NCI-H1694 (cell line): ENCODE results near the gene ABCA7.
A peak's percentile ranks its signal among the peaks of the same experiment; 100 is the strongest.
"Not testable (repeated sequence)": the region's sequence is repeated elsewhere in the genome, so short reads cannot be mapped to it uniquely, and the experiment has no call there.

ENCODE experiments used
- DNase-seq: peaks from one replicate; lab custom pipeline; 2025; lab: John Stamatoyannopoulos, UW

ABCA7 gene

DNA sequence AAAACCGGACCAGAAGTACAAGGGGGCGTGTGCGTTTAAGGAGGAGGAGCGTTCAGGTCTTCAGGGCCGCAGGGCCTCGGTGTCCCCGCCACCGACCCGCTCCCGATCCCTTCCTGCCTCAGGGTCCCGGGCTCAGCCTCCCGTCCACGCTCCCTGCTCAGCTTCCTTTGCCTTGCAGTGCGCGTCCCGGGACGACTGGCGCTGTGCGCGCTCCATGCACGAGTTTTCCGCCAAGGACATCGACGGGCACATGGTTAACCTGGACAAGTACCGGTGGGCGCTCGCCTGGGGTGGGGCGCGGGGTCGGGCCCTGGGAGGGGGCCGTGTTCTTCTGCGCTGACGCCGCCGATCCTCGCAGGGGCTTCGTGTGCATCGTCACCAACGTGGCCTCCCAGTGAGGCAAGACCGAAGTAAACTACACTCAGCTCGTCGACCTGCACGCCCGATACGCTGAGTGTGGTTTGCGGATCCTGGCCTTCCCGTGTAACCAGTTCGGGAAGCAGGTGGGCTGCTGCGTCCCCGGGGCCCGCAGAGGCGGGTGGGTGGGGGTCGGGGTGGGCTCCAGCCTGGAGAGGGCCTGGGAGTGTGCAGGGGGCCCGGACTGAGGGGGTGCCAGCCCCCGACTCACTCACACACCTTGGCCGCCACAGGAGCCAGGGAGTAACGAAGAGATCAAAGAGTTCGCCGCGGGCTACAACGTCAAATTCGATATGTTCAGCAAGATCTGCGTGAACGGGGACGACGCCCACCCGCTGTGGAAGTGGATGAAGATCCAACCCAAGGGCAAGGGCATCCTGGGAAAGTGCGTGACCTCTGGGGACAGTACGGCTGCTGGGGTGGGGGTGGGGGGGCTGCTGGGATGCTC is 65.3 kb downstream of the ABCA7 start:
- no peak for DNase-seq

DNA sequence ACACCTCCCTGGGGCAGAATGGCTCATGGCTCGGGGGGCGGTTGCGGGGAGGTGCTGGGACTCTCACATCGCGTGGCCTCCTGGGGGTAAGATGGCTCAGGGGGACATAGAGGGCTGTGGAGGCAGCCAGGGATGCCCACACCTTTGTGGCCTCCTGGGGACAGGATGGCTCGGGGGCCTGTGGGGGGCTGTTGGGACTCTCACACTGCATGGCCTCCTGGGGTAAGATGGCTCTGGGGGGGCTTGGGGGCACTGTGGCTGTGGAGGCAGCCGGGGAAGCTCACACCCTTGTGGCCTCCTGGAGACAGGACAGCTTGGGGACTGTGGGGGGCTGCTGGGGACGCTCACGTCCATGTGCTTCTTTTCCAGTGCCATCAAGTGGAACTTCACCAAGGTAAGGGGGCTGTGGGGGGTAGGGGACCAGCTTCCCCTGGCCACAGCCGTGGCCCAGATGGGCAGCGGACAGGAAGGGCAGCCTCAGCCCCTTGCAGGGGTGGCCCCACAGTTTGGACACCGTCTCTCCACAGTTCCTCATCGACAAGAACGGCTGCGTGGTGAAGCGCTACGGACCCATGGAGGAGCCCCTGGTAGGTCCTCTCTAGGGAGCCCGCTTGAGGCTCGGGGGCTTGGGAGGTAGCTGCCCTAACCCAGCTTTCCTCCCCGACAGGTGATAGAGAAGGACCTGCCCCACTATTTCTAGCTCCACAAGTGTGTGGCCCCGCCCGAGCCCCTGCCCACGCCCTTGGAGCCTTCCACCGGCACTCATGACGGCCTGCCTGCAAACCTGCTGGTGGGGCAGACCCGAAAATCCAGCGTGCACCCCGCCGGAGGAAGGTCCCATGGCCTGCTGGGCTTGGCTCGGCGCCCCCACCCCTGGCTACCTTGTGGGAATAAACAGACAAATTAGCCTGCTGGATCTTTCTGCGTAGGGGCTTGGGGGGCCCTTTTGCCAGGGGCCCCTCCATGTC is 66.2 kb downstream of the ABCA7 start:
- DNase-seq = no peak

DNA sequence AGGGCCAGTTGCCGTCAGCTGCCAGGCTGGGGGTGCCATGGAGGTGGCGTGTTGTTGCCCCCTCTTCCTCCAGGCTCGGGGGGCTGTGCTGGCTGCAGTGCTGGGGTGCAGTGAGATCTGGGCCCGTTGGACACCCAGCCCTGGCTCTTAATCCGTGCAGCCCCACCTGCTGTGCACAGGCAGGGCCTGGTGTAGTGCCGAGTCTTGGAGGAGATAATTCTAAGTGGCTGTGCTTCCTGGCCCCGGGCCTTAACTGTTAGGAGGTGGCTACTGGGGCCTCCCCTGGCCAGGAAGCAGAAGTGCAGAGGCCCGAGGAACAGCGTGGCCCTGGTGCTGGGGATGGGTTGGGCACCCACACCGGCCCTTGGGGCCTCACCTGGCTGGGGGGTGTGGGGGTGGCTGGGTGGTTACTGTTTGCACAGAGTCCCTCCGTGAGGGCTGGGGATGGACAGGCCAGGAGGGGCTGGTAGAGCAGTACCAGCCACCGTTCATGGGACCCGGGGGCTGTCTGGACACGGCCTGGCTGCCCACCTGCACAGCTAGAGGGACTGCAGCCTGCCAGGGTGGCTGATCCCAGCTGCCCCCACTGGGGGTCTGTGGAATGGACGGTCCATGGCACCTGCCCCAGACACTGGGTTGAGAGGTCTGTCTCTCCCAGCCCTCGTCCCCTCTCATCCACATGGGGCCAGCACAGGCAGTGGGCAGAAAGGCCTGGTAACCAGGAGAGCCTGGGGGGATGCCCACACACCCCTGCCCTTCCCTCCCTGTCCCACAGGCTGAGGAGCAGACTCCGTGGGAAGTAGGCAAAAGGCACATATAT is 67.1 kb downstream of the ABCA7 start:
- DNase-seq = no peak

DNA sequence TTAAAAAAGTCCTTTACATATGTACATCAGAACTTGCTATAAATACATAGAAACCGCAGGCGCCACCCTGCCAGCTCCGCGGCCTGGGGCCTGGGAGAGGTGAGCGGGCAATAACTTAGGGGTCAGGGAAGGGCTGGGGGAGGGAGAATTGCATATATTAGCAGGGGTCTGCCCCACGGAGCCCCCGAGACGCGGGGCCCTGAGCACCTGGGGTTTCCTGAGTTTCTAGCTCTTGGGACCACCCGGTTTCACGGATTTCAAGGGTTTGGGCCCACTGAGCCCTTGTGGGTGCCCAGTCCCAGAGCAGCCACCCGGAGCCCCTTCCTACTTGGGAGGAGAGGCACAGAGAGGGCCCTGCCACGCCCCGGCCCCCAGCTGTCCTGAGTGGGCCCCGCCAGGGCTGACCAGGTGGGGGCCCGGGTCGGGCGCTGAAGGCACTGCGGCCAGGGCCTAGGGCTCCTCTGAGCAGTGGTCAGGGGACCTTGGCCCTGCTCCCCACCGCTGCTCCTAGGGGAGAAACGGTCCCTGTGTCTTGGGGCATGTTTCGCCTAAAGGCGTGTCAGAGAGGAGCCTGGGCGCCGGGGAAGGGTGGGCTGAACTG is 67.9 kb downstream of the ABCA7 start:
- DNase-seq = no peak

DNA sequence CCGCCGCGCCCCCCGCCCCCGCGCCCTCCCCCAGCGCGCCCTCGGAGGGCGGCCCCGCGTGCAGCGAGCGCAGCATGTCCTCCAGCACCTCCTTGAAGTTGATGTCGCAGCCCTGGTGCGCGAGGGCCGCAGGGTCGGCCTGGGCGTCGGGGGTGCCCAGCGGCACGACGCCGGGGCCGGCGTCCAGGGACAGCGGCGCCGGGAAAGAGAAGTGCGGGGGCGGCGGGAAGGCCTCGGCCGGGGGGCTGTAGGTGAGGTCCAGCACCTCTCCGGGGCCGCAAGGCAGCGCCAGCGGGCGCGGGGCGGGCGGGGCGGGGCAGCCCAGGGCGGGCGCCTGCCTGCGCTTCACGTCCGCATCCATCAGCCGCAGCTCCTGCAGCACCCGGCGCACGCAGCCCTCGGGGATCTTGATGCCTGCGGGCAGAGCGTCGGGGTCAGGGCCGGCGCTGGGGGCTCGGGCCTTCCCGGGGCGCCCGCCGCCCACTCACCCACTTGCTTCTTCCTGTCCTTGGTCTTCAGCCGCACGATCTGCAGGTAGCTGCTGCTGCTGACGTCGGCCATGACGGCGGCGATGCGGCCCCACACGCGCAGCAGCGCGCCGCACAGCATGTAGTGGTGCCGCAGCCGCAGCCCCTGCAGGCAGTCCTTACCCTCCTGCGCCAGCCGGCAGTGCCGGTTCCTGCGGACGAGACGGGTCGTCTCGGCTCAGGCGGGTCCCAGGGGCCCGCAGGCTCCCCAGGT is 68.6 kb downstream of the ABCA7 start:
- no peak for DNase-seq

DNA sequence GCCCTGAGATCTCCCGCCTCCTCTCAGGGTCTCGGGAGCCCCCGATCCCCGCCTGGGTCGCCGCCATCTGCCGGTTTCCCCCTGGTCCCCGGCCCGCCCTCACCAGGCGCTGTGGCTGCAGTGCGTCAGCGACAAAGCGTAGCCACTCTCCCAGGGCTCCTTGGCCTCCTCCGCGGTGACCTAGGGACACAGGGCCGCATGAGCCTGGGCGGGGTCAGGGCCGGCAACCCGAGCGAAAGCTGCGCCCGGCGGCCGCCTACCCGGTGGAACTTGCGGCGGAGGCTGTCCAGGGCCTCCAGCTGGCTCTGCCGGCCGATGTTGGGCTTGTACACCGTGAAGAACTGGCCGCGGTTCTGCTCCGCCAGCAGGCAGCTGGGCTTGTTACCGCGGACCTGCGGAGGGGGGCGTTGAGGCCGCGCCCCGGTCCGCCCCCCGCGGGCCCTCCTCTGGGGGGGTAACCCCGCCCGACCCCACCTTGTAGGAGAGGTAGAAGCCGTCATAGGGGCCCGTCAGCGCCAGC is 69.2 kb downstream of the ABCA7 start:
- no peak for DNase-seq

DNA sequence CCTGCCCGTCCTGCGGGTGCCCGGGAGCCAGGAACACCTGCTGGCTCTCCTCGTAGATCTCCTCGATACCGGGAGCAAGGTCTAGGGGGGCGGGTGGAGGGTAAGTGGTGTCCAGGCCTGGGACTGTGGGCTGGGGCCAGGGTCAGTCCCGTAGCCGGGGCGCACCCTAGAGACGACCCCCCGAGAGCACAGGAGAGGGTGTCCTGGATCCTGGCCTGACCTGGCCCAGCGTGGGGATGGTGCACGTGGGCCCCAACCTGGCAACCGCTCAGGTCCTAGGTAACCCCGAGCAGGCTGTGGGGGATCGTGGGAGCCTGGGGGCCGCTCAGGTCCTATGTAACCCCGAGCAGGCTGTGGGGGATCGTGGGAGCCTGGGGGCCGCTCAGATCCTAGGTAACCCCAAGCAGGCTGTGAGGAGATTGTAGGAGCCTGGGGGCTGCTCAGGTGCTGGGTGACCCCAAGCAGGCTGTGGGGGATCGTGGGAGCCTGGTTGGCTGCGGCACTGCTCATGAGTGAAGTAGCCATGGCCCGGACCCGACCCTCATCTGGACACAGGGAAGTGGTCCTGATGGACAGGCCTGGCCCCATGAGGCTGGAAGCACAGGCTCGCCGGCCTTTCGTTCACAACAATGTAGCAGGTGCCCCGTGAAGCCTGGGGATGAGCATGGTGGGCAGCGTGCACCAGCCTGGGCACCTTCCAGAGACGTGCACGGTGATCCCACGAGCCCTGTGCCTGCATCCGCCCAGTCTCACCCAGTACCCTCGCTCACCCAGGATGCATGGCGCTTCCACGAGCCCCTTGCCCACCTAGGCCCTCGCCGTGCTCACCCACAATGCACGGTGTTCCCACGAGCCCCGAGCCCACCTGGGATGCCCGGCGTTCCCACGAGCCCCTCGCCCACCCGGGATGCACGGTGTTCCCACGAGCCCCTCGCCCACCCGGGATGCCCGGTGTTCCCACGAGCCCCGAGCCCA is 70.1 kb downstream of the ABCA7 start:
- no peak for DNase-seq

DNA sequence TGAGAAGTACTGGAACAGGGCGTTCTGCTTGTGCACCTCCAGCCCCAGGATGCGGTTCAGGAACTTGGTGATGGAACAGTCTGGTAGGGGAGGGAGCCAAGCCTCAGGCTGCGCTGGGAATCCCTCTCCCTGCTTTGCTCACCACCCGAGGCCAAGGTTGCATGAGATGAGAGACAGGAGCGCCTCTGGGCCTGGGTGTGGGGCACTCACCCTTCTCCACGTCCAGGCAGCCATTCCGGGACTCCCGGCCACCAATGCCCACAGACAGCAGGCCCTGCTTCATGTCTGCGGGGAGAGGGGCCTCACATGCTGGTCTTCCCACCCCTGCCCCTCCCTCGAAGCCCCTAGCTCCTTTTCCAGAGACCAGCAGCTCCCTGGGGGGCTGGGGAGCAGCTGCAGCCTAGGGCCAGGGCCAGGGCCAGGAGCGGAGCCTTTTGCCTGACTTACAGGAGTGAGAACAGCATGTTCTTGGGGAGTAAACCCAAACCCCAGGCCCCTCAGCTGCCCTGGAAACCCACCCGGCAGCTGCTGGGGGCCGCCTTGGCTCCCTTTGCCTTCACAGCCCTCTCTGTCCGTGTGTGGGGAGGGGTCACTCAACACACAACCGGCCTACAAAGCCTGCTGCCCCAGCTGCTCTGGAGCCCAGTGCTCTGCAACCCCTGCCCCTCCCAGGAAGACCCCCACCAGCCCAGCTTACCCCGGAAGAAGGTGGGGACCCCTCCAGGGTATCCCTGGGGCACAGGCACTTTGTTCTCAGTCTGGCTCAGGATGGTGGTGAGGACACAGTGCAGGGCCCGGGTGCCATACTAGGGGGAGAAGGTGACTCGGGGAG is 71.1 kb downstream of the ABCA7 start:
- DNase-seq = no peak

DNA sequence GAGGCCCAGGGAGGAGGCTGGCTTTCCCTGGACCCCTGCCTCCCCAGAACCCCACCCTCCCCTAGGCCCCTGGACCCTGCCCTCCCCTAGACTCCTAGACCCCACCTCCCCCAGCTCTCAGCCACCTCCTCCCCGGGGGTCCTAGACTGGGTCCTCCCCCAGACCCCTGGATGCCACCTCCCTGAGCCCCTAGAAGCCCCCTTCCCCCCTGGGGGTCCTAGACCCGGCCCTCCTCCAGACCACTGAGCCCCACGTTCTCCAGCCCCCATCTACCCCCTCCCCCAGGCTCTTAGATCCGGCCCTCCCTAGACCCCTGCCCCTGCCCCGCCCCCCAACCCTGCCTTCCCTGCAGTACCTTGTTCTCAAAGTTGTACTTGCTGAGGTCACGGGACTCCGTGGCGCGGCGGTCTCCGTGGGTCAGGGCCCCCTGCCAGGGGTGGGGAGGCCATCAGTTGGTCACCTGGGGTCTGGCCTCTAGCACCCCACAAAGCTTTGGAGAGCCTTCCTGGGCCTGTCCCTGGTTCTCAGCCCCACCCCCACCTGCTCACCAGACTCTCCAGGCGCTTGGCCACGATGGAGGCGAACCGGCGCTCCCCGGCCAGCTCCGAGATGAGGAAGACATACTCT is 71.8 kb downstream of the ABCA7 start:
- DNase-seq = no peak

DNA sequence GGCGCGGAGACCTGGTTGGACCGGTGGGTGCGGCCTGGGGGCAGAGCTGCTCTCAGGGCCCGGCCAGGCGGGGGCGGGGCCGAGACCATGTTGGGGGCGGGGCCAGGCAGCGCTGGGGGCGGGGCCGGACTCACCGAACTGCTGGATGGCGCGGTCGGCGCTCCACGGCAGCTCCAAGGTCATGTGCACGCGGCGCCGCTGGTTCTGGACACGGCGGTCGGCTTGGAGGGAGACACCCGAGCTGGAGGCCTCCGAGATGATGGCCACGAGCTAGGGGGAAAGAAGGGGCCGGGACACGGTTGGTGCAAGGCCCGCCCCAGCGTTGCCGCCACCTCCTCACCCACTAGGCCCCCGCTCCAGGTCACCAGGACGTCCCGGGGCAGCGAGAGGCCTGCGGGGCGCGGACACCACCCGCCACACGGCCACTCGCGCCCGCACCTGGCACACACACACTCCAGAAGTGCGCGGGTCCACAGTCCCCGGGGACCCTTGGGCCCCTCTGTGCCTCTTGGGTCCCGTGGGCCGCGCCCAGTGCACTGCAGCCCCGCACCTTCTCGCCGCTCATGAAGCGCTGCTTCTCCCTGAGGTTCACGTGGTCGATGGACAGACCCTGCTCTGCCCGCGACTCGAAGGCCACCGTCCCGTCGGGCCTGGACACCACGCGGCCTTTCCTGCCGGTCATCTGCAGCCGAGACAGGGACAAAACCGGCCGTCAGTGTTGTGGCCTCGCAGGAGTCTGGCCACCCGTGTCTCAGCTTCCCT is 72.5 kb downstream of the ABCA7 start:
- no peak for DNase-seq

DNA sequence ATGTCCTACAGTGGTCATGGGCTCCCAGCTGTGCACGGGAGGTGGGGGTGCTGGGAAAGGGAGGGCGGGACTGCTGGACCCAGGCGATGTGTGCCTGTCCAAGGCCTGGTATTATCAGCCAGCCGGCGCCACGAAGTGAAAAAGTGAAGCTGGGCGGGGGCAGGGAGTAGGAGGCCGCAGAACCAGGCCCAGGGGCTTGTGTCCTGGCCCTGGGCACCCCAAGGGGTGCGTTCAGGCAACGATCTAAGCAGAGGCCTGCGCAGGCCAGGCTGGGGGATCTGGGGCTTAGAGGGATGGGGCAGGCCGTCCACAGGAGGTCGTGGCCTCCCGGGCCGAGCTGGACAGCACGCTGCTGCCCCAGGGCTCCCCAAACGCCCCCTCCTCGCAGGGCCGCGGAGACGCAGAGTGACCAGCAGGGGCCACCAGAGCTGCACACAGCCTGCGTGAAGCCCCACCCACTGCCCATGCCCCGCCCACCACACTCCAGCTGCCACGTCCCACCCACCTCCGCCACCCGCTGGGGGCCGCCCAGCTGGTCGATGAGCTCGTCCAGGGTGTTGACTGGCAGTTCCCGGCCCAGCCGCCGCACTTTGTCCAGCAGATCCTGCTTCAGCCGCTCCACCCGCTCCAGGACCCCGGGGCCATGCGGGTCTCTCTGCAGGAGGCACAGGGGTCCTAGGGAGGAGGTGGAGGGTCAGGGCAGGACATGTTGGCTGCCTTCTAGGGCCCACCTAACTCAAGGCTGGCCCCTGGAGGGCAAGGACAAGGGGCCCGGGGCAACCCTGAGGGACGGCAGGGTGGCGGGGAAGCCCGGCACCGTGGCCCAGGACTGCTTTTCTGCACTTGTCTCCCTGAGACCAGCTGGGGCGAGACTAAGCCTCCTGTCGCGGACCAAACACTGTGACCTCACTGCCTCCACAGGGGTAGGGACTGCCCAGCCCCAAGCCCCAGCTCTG is 73.4 kb downstream of the ABCA7 start:
- DNase-seq = peak; percentile 49

DNA sequence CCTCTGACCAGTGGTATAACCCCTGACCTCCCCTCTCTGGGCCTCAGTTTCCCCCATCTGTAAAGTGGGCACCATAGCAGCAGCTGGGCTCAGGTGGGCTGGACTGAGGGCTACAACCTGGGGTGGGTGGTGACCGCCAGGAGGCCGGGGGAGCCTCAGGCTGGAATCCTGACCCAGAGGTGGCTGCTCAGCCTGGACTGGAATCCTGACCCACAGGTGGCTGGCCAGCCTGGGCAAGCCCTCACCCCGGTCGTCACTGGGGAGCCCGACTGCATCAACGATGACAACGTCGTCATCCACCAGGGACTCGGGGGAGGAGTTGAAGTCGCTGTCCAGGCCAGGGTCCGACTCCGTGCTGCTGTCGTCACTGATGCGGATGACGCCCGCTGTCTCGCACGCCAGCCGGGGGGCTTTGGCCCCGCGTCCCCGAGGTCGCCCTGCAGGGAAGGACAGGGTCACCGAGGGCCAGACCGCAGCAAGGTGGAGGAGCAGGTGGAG is 74.1 kb downstream of the ABCA7 start:
- DNase-seq = no peak

DNA sequence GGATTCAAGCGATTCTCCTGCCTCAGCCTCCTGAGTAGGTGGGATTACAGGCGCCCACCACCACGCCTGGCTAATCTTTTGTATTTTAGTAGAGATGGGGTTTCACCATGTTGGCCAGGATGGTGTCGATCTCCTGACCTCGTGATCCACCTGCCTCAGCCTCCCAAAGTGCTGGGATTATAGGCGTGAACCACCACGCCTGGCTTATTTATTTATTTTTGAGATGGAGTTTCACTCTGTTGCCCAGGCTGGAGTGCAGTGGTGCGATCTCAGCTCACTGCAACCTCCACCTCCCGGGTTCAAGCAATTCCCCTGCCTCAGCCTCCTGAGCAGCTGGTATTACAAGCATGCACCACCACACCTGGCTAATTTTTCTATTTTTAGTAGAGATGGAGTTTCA is 74.8 kb downstream of the ABCA7 start:
- DNase-seq = not testable (repeated sequence)
